HepG2 (cell line): ENCODE data around the gene ATR. TPM values are rescaled to one million over a fixed set of nuclear protein-coding genes. Genes with fewer than 3 reads are reported as not detected.
A peak's percentile ranks its signal among the peaks of the same experiment; 100 is the strongest.

ENCODE experiments used
- AGO1 ChIP-seq: fragments of 200-400 bp; formaldehyde crosslinking; IDR thresholded peaks from 2 replicates; pipeline ENCODE4 v1.6.1; 2017; ENCODE audit warnings: mild to moderate bottlenecking, low read depth, low read length, moderate library complexity; ENCODE audit not compliant: poor library complexity, severe bottlenecking
- AGO2 ChIP-seq: fragments of 200-400 bp; formaldehyde crosslinking; optimal IDR thresholded peaks from 2 replicates; pipeline ENCODE3; 2017; ENCODE audit warnings: mild to moderate bottlenecking, low read depth, low read length, moderate library complexity
- ATF7 ChIP-seq, 2 experiments: fragments of 450-650 bp in 1 of 2; sonication (generic) in 1 of 2; formaldehyde crosslinking in 1 of 2; IDR thresholded peaks; 2 replicates each; pipeline versions ENCODE4 v1.4.0 to v1.6.1; 2016 to 2020; ENCODE audit warnings: antibody characterized with exemption in 1 of 2, mild to moderate bottlenecking in 1 of 2, missing genetic modification reagents in 1 of 2
- CAMTA2 ChIP-seq: sonication (generic); formaldehyde crosslinking; IDR thresholded peaks from 2 replicates; pipeline ENCODE4 v1.4.0; 2020; ENCODE audit warnings: mild to moderate bottlenecking, missing genetic modification reagents, borderline replicate concordance
- CSRNP1 ChIP-seq: sonication (generic); formaldehyde crosslinking; IDR thresholded peaks from 2 replicates; pipeline ENCODE4 v1.8.1; 2023; ENCODE audit warnings: mild to moderate bottlenecking, missing genetic modification reagents
- ERF ChIP-seq: IDR thresholded peaks from 2 replicates; pipeline ENCODE4 v1.6.1; 2018; ENCODE audit warnings: missing biosample characterization, missing genetic modification reagents
- ETS1 ChIP-seq: sonication (generic); formaldehyde crosslinking; IDR thresholded peaks from 2 replicates; pipeline ENCODE4 v1.4.0; 2020; ENCODE audit warnings: missing genetic modification reagents
- EZH2 ChIP-seq: conservative IDR thresholded peaks from 2 replicates; pipeline ENCODE4 v1.6.1; 2012; ENCODE audit warnings: mild to moderate bottlenecking, low read depth, low read length, moderate library complexity
- FIP1L1 ChIP-seq: fragments of 200-400 bp; formaldehyde crosslinking; IDR thresholded peaks from 2 replicates; pipeline ENCODE4 v1.6.1; 2018; ENCODE audit warnings: low read depth, mild to moderate bottlenecking, low read length, moderate library complexity, borderline replicate concordance; ENCODE audit not compliant: insufficient read depth
- GABPA ChIP-seq, 2 experiments: IDR thresholded peaks; 2 replicates each; pipeline ENCODE4 v1.6.1; 2011 to 2016; ENCODE audit warnings: low read depth in 2 of 2, low read length in 1 of 2, missing biosample characterization in 1 of 2, missing genetic modification characterization in 1 of 2
- MEF2D ChIP-seq: sonication (generic); formaldehyde crosslinking; IDR thresholded peaks from 2 replicates; pipeline ENCODE4 v1.5.1; 2020; ENCODE audit warnings: mild to moderate bottlenecking, missing genetic modification reagents
- TARDBP ChIP-seq: sonication (generic); formaldehyde crosslinking; IDR thresholded peaks from 2 replicates; pipeline ENCODE4 v1.8.0; 2022; ENCODE audit warnings: mild to moderate bottlenecking, missing genetic modification reagents
- TEF ChIP-seq: sonication (generic); formaldehyde crosslinking; IDR thresholded peaks from 2 replicates; pipeline ENCODE4 v1.5.0; 2020; ENCODE audit warnings: missing genetic modification reagents
- USF2 ChIP-seq, 2 experiments: sonication (generic) in 1 of 2; formaldehyde crosslinking in 1 of 2; IDR thresholded peaks; 2 replicates each; pipeline versions ENCODE4 v1.5.1 to v1.6.1; 2011 to 2020; ENCODE audit warnings: borderline replicate concordance in 1 of 2, low read depth in 1 of 2, low read length in 1 of 2, mild to moderate bottlenecking in 1 of 2, missing genetic modification reagents in 1 of 2, moderate library complexity in 1 of 2
- ZBTB44 ChIP-seq: sonication (generic); formaldehyde crosslinking; IDR thresholded peaks from 2 replicates; pipeline ENCODE4 v1.4.0; 2020; ENCODE audit warnings: missing genetic modification reagents
- ZNF224 ChIP-seq: sonication (generic); formaldehyde crosslinking; IDR thresholded peaks from 2 replicates; pipeline ENCODE4 v1.5.0; 2020; ENCODE audit warnings: mild to moderate bottlenecking, missing genetic modification reagents
- ZNF33B ChIP-seq: sonication (generic); formaldehyde crosslinking; IDR thresholded peaks from 2 replicates; pipeline ENCODE4 v1.5.1; 2020; ENCODE audit warnings: mild to moderate bottlenecking, missing genetic modification reagents
- ZNF44 ChIP-seq: sonication (generic); formaldehyde crosslinking; IDR thresholded peaks from 2 replicates; pipeline ENCODE4 v1.5.1; 2020; ENCODE audit warnings: mild to moderate bottlenecking, missing genetic modification reagents
- ZNF850 ChIP-seq: sonication (generic); formaldehyde crosslinking; conservative IDR thresholded peaks from 2 replicates; pipeline ENCODE4 v1.9.0; 2021; ENCODE audit warnings: mild to moderate bottlenecking, missing genetic modification reagents
- polyA plus RNA-seq, 8 experiments: library from polyadenylated mRNA; depleted of rRNA in 3 of 8; stranded (reverse) in 7 of 8; unstranded in 1 of 8; fragments of >200 nt; fragmentation: Illumina TruSeq in 4 of 8; extraction: Trizol in 4 of 8; gene quantifications; 2 replicates each; pipeline versions ENCODE4 v1.2.1 to v1.2.3, GENCODE V29; 2011 to 2016; ENCODE audit warnings: low read depth in 4 of 8, missing spikeins in 1 of 8, mixed read lengths in 1 of 8; ENCODE audit not compliant: insufficient read depth in 1 of 8
- total RNA-seq, 5 experiments: library from RNA; depleted of rRNA; stranded (reverse); fragments of >200 nt; fragmentation: Illumina TruSeq; extraction: Trizol; gene quantifications; 2 replicates each; pipeline ENCODE4 v1.2.3, GENCODE V29; 2016; ENCODE audit warnings: low read depth in 1 of 5

The ATR gene
- total and polyA plus RNA-seq, 2 of the 13 experiments (the other 11 are each of a cell fraction or from before 2014, with no cell fraction given), result 6.6 to 17.0 TPM

GRCh38 chr3:142447852-142448823, 130.4 kb downstream of the ATR start, which contains the start of gene XRN1 (continued):
- TF ChIP-seq TARDBP (CRISPR knock-in tag), result peak; percentile 67; the same call in 1 of the 2 replicates
- peak; percentile 81; the same call in 1 of the 2 replicates for TF ChIP-seq ZNF33B (CRISPR knock-in tag)
- TF ChIP-seq FIP1L1, result no peak
- TF ChIP-seq ZNF44, result peak; percentile 85
- no peak for TF ChIP-seq MEF2D (CRISPR knock-in tag)
- no peak for TF ChIP-seq GABPA (IDR thresholded peaks at IDR 0.05; ENCODE audit: low read depth, low read length)
- peak; percentile 52 for TF ChIP-seq GABPA (CRISPR knock-in tag; IDR thresholded peaks at IDR 0.05; ENCODE audit: low read depth)
- TF ChIP-seq EZH2, result no peak
- TF ChIP-seq AGO1, result peak; percentile 57
- TF ChIP-seq USF2 (IDR thresholded peaks at IDR 0.05; ENCODE audit: low read depth, low read length), result no peak
- TF ChIP-seq USF2 (CRISPR knock-in tag; IDR thresholded peaks at IDR 0.05; ENCODE audit: borderline replicate concordance), result no peak
- TF ChIP-seq AGO2, result peak; percentile 59
- TF ChIP-seq CSRNP1, result no peak
- peak; percentile 80 for TF ChIP-seq ERF (CRISPR knock-in tag)
- no peak for TF ChIP-seq ZNF850
- TF ChIP-seq CAMTA2, result no peak
- TF ChIP-seq TEF (CRISPR knock-in tag), result no peak
- no peak for TF ChIP-seq ETS1
- no peak for TF ChIP-seq ATF7 (IDR thresholded peaks at IDR 0.05)
- no peak for TF ChIP-seq ATF7 (CRISPR knock-in tag; IDR thresholded peaks at IDR 0.05)
- 0 out of 2 replicates have a peak, but pooled peaks have one; percentile 23 for TF ChIP-seq ZNF224 (CRISPR knock-in tag)
- no peak for TF ChIP-seq ZBTB44 (CRISPR knock-in tag)
